GM19240 (cell line): ENCODE data around the gene PEAK1.

ENCODE experiments used
- DNase-seq: peaks from one replicate; pipeline ENCODE4 v3.0.0; 2011; ENCODE audit warnings: low spot score; ENCODE audit not compliant: insufficient read length

PEAK1 gene

DNA sequence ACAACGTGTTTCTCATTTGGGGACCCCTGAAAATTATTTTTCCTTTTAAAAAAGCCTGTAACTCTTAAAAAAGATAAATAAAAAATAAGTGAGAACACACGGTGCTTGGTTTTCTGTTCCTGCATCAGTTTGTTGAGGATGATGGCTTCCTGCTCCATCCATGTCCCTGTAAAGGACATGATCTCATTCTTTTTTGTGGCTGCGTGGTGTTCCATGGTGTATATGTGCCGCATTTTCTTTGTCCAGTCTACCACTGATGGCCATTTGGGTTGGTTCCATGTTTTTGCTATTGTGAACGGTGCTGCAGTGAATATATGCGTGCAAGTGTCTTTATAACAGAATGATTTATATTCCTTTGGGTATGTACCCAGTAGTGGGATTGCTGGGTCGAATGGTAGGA lies 351.3 kb downstream of the PEAK1 start:
- DNase-seq: no peak

GRCh38 chr15:77067691-77068367 lies 352.1 kb downstream of the PEAK1 start:
- no peak for DNase-seq

DNA sequence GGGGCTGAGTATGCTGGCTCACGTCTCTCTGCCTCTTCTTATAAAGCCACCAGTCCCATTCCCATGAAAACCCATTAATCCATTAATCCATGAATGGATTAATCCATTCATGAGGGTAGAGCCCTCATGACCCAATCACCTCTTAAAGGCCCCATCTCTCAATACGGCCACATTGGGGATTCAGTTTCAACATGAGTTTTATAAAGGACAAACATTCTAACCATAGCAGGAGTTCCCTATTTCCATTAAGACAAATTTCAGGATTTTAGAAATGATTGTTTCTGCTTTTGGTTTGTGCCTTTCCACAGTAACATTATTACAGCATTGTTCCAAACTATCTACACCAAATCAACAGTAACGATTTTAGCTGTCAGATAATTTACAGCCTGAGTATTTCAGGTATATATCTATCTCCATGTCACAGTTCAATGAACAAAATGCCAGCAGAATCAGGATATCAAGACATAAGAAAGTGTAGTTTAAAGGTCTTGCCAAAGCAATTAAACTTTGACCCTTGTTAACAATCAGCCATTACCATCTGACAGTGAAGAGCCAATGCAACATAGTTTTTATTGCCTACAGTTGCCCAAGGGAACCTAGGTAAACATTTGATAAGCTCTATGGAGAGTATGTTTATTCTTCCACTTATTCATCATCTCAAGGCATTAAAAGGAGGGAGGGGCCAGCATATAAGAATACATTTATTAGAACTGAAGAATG lies 352.8 kb downstream of the PEAK1 start:
- DNase-seq: no peak

DNA sequence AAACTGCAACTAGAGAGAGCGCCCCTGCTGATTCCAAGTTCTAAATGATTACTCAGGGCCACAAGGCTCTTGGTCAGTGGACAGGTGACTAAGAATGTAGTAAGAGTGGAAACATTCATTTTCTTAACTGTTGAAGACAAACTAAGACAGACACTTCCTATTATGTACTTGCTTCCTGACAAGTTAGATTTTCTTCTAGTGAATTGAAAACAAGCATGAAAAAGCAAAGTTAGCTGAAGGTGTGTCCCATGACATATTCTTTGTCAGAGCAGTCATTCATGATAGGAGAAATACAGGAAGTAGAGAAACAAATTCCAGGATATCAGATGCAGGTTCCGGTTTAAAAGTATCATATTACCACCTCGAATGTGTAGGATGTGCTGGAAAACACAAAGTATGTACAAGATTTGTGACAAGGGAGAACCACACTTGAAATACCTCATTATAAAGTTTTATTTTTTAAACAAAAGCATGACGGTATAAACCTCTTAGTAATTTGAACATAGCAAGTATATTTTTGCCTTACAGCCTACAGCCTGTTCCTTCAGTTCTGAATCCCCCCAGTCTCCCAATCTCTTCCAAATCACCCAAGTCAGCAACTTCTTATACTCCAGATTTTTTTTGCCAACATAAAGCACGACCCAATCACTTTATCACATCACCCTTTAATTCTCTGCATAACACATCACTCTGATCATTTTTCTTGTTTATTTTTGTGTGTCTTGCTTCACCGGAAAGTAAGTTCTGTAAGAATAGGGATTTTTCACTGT lies 355.2 kb downstream of the PEAK1 start:
- no peak for DNase-seq

DNA sequence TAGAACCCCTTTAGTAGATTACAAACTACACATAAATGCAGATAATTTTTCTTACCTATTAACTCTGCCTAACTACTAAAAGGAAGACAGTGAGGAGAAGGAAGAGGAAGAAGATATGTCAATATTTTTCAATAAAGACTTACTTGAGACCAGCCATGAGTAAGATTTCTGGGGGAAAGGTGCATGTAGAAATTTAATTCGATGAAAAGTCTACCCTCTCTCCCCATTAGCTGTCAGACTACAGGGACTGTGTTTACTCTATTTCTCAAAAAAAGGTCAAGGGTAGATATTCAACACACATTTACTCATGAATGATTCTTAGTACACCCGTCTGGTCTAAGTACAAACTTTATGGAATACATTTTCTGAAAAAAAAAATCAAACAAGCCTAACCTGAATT lies 355.8 kb downstream of the PEAK1 start:
- no peak for DNase-seq

DNA sequence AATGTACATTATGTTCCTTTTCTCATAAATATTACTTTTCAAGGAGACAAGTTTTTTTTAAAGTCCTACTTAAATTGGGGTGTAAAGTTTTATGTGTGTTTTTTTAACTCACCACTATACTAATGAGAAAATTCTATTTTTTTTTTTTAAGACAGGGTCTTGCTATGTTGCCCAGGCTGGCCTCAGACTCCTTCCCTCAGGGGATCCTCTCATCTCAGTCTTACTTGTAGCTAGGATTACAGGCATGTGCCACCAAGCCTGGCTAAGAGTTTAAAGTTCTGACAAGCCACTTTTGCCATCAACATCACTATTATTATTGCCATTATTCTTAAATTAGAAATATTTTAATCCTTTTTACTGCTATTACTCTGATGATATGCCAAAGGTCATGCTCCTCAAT lies 356.7 kb downstream of the PEAK1 start:
- no peak for DNase-seq

DNA sequence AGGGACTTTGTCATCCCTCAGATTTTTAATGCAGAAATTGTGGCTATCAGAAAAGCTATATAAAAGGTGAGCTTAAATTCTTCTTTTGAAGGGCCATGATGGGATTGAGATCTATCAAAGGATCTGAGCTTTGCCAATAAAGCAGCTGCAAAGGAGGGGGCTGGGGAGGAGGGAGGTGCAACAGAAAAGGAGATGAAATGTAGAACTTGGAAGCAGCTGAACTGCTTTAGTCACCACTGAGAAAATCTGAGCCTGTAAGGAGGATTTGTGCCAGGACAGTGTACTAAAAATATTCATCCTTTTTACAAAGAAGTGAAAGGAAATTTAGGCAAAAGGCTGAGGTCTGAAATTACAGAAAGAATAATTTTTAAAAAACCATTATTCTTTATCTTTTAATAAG lies 359.4 kb downstream of the PEAK1 start:
- no peak for DNase-seq

DNA sequence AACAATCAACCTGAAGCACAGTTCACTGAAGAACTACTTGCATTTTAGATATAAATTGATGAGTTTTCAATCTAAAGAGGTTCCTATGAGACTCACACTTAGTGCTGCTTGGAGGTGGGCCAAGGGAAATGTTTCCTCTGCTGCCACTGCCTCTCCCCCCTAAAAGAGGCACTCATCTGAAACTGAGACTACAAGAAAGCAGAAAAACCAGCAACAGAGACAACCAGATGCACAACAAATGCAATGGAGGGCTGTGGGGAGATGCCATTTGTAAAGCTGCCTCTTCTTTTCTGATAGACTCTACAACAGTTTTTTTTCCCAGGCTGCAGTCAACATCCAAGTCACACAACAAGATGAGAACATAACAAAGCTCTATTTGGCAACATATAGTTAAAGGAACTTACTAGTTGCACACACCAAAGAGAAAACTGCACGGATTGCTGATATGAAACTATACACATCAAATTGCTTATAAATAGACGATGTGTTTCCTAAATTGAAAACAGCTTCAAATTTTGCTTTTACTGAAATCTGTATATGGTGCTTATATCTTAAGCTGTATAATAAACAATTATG lies 360.0 kb downstream of the PEAK1 start:
- no peak for DNase-seq

GRCh38 chr15:77058468-77058867 lies 361.4 kb downstream of the PEAK1 start:
- no peak for DNase-seq

- no peak for DNase-seq
These were observed 362.2 kb downstream of the PEAK1 start for GRCh38 chr15:77057685-77058084.

GRCh38 chr15:77057072-77057471 lies 362.8 kb downstream of the PEAK1 start:
- DNase-seq: no peak

- DNase-seq: no peak
These were observed 366.2 kb downstream of the PEAK1 start for GRCh38 chr15:77053709-77054108.

- DNase-seq: no peak
These were observed 367.3 kb downstream of the PEAK1 start for GRCh38 chr15:77052556-77052955.
